IMR-90 (cell line): ENCODE data around the gene SLC50A1. TPM values are rescaled to one million over a fixed set of nuclear protein-coding genes. Genes with fewer than 3 reads are reported as not detected.

Experiments used
- ATAC-seq: fragments of 200-7000 bp; cut with Tn5 transposase; 2 replicates; pipeline ENCODE4 v1.9.1; 2020; ENCODE audit warnings: low read depth, mild to moderate bottlenecking, moderate library complexity
- BruUV-seq: library from RNA; stranded (reverse); fragments of 400-500 nt; replicated peaks from 2 replicates; lab custom pipeline; 2021; lab: Mats Ljungman, UMichigan
- CTCF ChIA-PET: fragments of 300-600 bp; formaldehyde crosslinking; extraction: SDS; loops from one replicate; lab custom pipeline; 2021; ENCODE audit warnings: antibody characterized with exemption; lab: Yijun Ruan, JAX
- POLR2A ChIA-PET: fragments of 300-600 bp; sonication (Branson Sonifier 250); formaldehyde crosslinking; loops from one replicate; lab custom pipeline; 2022; ENCODE audit warnings: antibody characterized with exemption; ENCODE audit not compliant: unreplicated experiment; lab: Charles Lee
- DNase-seq: peaks from one replicate; pipeline ENCODE4 v3.0.0; 2013
- H2AFZ ChIP-seq: replicated peaks from 2 replicates; pipeline ENCODE3; 2013; ENCODE audit warnings: low read length, mild to moderate bottlenecking; ENCODE audit not compliant: poor library complexity
- H2AK5ac ChIP-seq: 2 replicates; pipeline ENCODE4 v1.6.1; 2013; ENCODE audit warnings: low read depth, low read length, inconsistent platforms
- H2AK9ac ChIP-seq: replicated peaks from 2 replicates; pipeline ENCODE3; 2013; ENCODE audit warnings: mild to moderate bottlenecking, low read depth, low read length, moderate library complexity; ENCODE audit not compliant: poor library complexity
- H2BK120ac ChIP-seq: 2 replicates; pipeline ENCODE4 v1.6.1; 2013; ENCODE audit warnings: low read depth, low read length, inconsistent platforms
- H2BK15ac ChIP-seq: 3 replicates; pipeline ENCODE4 v1.6.1; 2013; ENCODE audit warnings: low read depth, low read length, inconsistent platforms
- H2BK20ac ChIP-seq: 2 replicates; pipeline ENCODE4 v1.6.1; 2013; ENCODE audit warnings: low read depth, mild to moderate bottlenecking, inconsistent platforms, low read length, moderate library complexity
- H2BK5ac ChIP-seq: 2 replicates; pipeline ENCODE4 v1.6.1; 2013; ENCODE audit warnings: mild to moderate bottlenecking, low read depth, low read length, inconsistent platforms; ENCODE audit not compliant: poor library complexity, severe bottlenecking
- H3K14ac ChIP-seq: replicated peaks from 2 replicates; pipeline ENCODE4 v1.6.1; 2013; ENCODE audit warnings: low read depth, low read length, inconsistent platforms
- H3K18ac ChIP-seq: 2 replicates; pipeline ENCODE4 v1.6.1; 2013; ENCODE audit warnings: low read depth, low read length, control low read depth
- H3K23ac ChIP-seq: 2 replicates; pipeline ENCODE4 v1.6.1; 2013; ENCODE audit warnings: low read depth, low read length, inconsistent platforms
- H3K27ac ChIP-seq: 2 replicates; pipeline ENCODE4 v1.5.1; 2013; ENCODE audit warnings: mild to moderate bottlenecking, control low read depth, low read length; ENCODE audit not compliant: insufficient read depth
- H3K27me3 ChIP-seq: 2 replicates; pipeline ENCODE4 v1.6.1; 2013; ENCODE audit warnings: low read length; ENCODE audit not compliant: control insufficient read depth, insufficient read depth
- H3K36me3 ChIP-seq: 2 replicates; pipeline ENCODE4 v1.6.1; 2013; ENCODE audit warnings: low read length, mixed read lengths; ENCODE audit not compliant: control insufficient read depth, insufficient read depth
- H3K4ac ChIP-seq: 2 replicates; pipeline ENCODE4 v1.6.1; 2013; ENCODE audit warnings: low read depth, low read length, inconsistent platforms
- H3K4me1 ChIP-seq: 2 replicates; pipeline ENCODE4 v1.6.1; 2013; ENCODE audit warnings: low read length, mixed read lengths; ENCODE audit not compliant: control insufficient read depth, insufficient read depth
- H3K4me2 ChIP-seq: 2 replicates; pipeline ENCODE4 v1.6.1; 2013; ENCODE audit warnings: low read depth, mild to moderate bottlenecking, control low read depth, low read length, moderate library complexity
- H3K4me3 ChIP-seq: 2 replicates; pipeline ENCODE4 v1.5.1; 2013; ENCODE audit warnings: low read depth, mild to moderate bottlenecking, control low read depth, low read length, moderate library complexity; ENCODE audit not compliant: insufficient read depth
- H3K56ac ChIP-seq: 2 replicates; pipeline ENCODE4 v1.6.1; 2013; ENCODE audit warnings: low read length, inconsistent platforms; ENCODE audit not compliant: insufficient read depth; ENCODE audit errors: extremely low read depth
- H3K79me1 ChIP-seq, 2 experiments: 2 replicates each; pipeline ENCODE4 v1.6.1; 2013; ENCODE audit warnings: low read length in 2 of 2, inconsistent platforms in 1 of 2, low read depth in 1 of 2
- H3K9ac ChIP-seq: 2 replicates; pipeline ENCODE4 v1.6.1; 2013; ENCODE audit warnings: low read depth, low read length, control low read depth
- H3K9me1 ChIP-seq: 2 replicates; pipeline ENCODE4 v1.6.1; 2013; ENCODE audit warnings: low read length, inconsistent platforms; ENCODE audit not compliant: insufficient read depth
- H3K9me3 ChIP-seq: 2 replicates; pipeline ENCODE4 v1.6.1; 2013; ENCODE audit warnings: low read length; ENCODE audit not compliant: control insufficient read depth, insufficient read depth
- H4K20me1 ChIP-seq: 2 replicates; pipeline ENCODE4 v1.6.1; 2013; ENCODE audit warnings: low read length, inconsistent platforms; ENCODE audit not compliant: insufficient read depth
- H4K5ac ChIP-seq: 2 replicates; pipeline ENCODE4 v1.6.1; 2013; ENCODE audit warnings: mild to moderate bottlenecking, low read depth, low read length, control low read depth
- H4K8ac ChIP-seq, 2 experiments: 2 replicates each; pipeline ENCODE4 v1.6.1; 2013; ENCODE audit warnings: low read depth in 2 of 2, low read length in 2 of 2, control low read depth in 1 of 2, inconsistent platforms in 1 of 2
- H4K91ac ChIP-seq: 2 replicates; pipeline ENCODE4 v1.6.1; 2013; ENCODE audit warnings: low read depth, low read length, inconsistent platforms; ENCODE audit not compliant: insufficient read depth
- CEBPB ChIP-seq: IDR thresholded peaks from 2 replicates; pipeline ENCODE4 v1.6.1; 2012; ENCODE audit warnings: low read depth, low read length, improper control_type of control experiment
- ELK1 ChIP-seq: fragments of 150-350 bp; IDR thresholded peaks from 2 replicates; pipeline ENCODE4 v1.6.1; 2016; ENCODE audit warnings: low read depth, mild to moderate bottlenecking, low read length, moderate library complexity, borderline replicate concordance
- POLR2A ChIP-seq: IDR thresholded peaks from 2 replicates; pipeline ENCODE4 v1.6.1; 2012; ENCODE audit warnings: mild to moderate bottlenecking, low read depth, low read length
- RAD21 ChIP-seq: IDR thresholded peaks from 2 replicates; pipeline ENCODE4 v1.6.1; 2012; ENCODE audit warnings: low read length, improper control_type of control experiment
- RCOR1 ChIP-seq: IDR thresholded peaks from 2 replicates; pipeline ENCODE4 v1.6.1; 2012; ENCODE audit warnings: mild to moderate bottlenecking, low read length, improper control_type of control experiment; ENCODE audit not compliant: insufficient replicate concordance
- SMC3 ChIP-seq: fragments of 150-350 bp; IDR thresholded peaks from 2 replicates; pipeline ENCODE4 v1.6.1; 2016; ENCODE audit warnings: low read depth, mild to moderate bottlenecking, antibody characterized with exemption, low read length, moderate library complexity
- WGBS, 2 experiments: methylation state at CpG; one replicate each; pipeline versions ENCODE4 v1.1.5 to v1.1.7; 2013; ENCODE audit warnings: missing lambda C conversion rate in 2 of 2; ENCODE audit not compliant: insufficient read length in 1 of 2; ENCODE audit errors: extremely low coverage in 2 of 2; 5-methylcytosine and 5-hydroxymethylcytosine counted together
- dilution Hi-C: fragments of 300-500 bp; cut with HindIII; formaldehyde crosslinking; loops from one replicate; pipeline ENCODE4 v1.14.3; 2018; ENCODE audit warnings: low sequenced_read_pairs; ENCODE audit not compliant: unreplicated experiment
- in situ Hi-C: fragments of 300-500 bp; cut with MboI; formaldehyde crosslinking; loops from 3 replicates; pipeline ENCODE4 v1.14.3; 2019; ENCODE audit warnings: low sequenced_read_pairs, inconsistent platforms, mixed read lengths
- intact Hi-C: fragments of 100-400 bp; cut with micrococcal nuclease; formaldehyde crosslinking; loops from 2 replicates; pipeline ENCODE4 v1.10.0; 2022
- polyA plus RNA-seq, 3 experiments: library from polyadenylated mRNA; depleted of rRNA; stranded (reverse); fragments of >200 nt; gene quantifications; 2 replicates each; pipeline ENCODE4 v1.2.3, GENCODE V29; 2012; ENCODE audit warnings: low replicate concordance in 1 of 3
- total RNA-seq: library from RNA; depleted of rRNA; stranded (reverse); fragments of >200 nt; gene quantifications from 2 replicates; pipeline ENCODE4 v1.2.3, GENCODE V29; 2012

Gene SLC50A1
- total and polyA plus RNA-seq, 2 of the 4 experiments (the other 2 are of a cell fraction), result 20.6 to 20.8 TPM

DNA sequence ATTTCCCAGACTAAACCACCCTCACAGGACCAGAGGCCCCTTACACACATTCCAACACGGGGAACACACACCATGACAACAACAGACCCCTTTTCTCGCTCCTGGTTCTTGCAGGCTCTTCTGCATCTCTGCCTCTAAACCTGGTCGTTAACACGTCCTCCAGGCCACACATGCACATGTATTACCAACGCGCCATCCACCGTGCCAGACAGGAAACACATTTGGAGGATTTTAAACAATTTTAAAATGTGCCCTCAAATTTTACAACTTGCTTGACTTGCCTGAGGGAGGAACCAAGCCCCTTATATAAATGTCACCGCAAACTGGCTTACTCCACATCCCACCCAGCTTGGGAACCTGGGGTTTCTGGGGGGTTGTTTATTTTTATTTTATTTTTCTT, 24.8 kb upstream of the SLC50A1 start:
- in situ Hi-C loops, result no loop called here
- Histone ChIP-seq H2BK15ac (no peak overlapping the region), H2BK5ac (no peak overlapping the region), H3K9ac (no peak overlapping the region), H3K23ac (no peak overlapping the region), H3K14ac (no peak overlapping the region), H3K79me1 (no peaks in the 10 kb centered on the region), H3K4ac (no peak overlapping the region), H3K56ac (no peak overlapping the region), H2BK120ac (no peak overlapping the region), H3K4me3 (no peak overlapping the region), H4K8ac (no peak overlapping the region), H2AK5ac (no peak overlapping the region), H3K4me2 (no peak overlapping the region), H3K36me3 (no peaks in the 10 kb centered on the region), H3K27me3 (peaks cover 53% of the 10 kb centered on the region), H2BK20ac (no peak overlapping the region), H2AFZ (no peak overlapping the region), H3K4me1 (no peaks in the 10 kb centered on the region), H3K27ac (no peak overlapping the region), H4K20me1 (no peaks in the 10 kb centered on the region), H3K9me3 (no peaks in the 10 kb centered on the region), H4K5ac (no peak overlapping the region), H3K9me1 (no peaks in the 10 kb centered on the region), H2AK9ac (no peak overlapping the region), H4K91ac (no peak overlapping the region), H3K18ac (no peak overlapping the region)
- 83% methylated on average over 4 of the region's 8 CpGs; no CpG with 5 or more reads in 1 of the 2 experiments for WGBS, 2 experiments
- intact Hi-C loops, result no loop called here
- no peak for TF ChIP-seq SMC3
- no peak for TF ChIP-seq ELK1
- TF ChIP-seq RCOR1, result no peak
- no peak for TF ChIP-seq CEBPB
- no peak for TF ChIP-seq POLR2A
- TF ChIP-seq RAD21, result no peak
- DNase-seq, result no peak
- ChIA-PET CTCF (interaction anchor here (0.6 kb wide), 1 partner anchor 32 kb away, joined by 3 read pairs; no protein-coding TSS in a partner anchor), POLR2A (no interaction called here)
- dilution Hi-C loops, result no loop called here
- no peak for ATAC-seq
- no TSS peak for BruUV-seq
